Fibroblast of lung (primary cell): ENCODE results near the gene LSM7. TPM values are rescaled to one million over a fixed set of nuclear protein-coding genes. Genes with fewer than 3 reads are reported as not detected.
A peak's percentile ranks its signal among the peaks of the same experiment; 100 is the strongest.

ENCODE experiments used
- DNase-seq, 2 donors: peaks; one replicate each; pipeline versions ENCODE4 v3.0.0 to v3.0.0-alpha.2; 2010; ENCODE audit warnings: low read depth in 2 of 2
- H2AFZ ChIP-seq: 2 replicates; pipeline ENCODE4 v1.5.1; 2012; ENCODE audit warnings: low read length, control low read depth, inconsistent platforms
- H3K27ac ChIP-seq: 2 replicates; pipeline ENCODE4 v1.5.1; 2011; ENCODE audit warnings: low read length, control low read depth; ENCODE audit not compliant: insufficient read depth
- H3K27me3 ChIP-seq: 2 replicates; pipeline ENCODE4 v1.5.1; 2011; ENCODE audit warnings: mild to moderate bottlenecking, low read length; ENCODE audit not compliant: control insufficient read depth, insufficient read depth
- H3K36me3 ChIP-seq: 2 replicates; pipeline ENCODE4 v1.5.1; 2011; ENCODE audit warnings: low read length; ENCODE audit not compliant: control insufficient read depth, insufficient read depth
- H3K4me1 ChIP-seq: 2 replicates; pipeline ENCODE4 v1.5.1; 2011; ENCODE audit warnings: low read length; ENCODE audit not compliant: control insufficient read depth, insufficient read depth; ENCODE audit errors: extremely low read depth
- H3K4me2 ChIP-seq: 2 replicates; pipeline ENCODE4 v1.5.1; 2011; ENCODE audit warnings: low read length, control low read depth; ENCODE audit not compliant: insufficient read depth; ENCODE audit errors: extremely low read depth
- H3K4me3 ChIP-seq, 4 experiments: fragments of 200-600 bp in 1 of 4; sonication (generic) in 1 of 4; replicated peaks in 1 of 4; 2 replicates each; pipeline ENCODE4 v1.5.1; 2011 to 2016; ENCODE audit warnings: low read length in 4 of 4, low read depth in 3 of 4, mild to moderate bottlenecking in 3 of 4, control low read depth in 2 of 4, inconsistent platforms in 1 of 4, mixed read lengths in 1 of 4; ENCODE audit not compliant: insufficient read depth in 1 of 4; ENCODE audit errors: control extremely low read depth in 1 of 4
- H3K79me2 ChIP-seq: 2 replicates; pipeline ENCODE4 v1.5.1; 2012; ENCODE audit warnings: mild to moderate bottlenecking, low read length, inconsistent platforms; ENCODE audit not compliant: control insufficient read depth, insufficient read depth
- H3K9ac ChIP-seq: 2 replicates; pipeline ENCODE4 v1.5.1; 2011; ENCODE audit warnings: mild to moderate bottlenecking, low read length, control low read depth; ENCODE audit not compliant: insufficient read depth
- H3K9me3 ChIP-seq: 2 replicates; pipeline ENCODE4 v1.5.1; 2012; ENCODE audit warnings: low read depth, low read length; ENCODE audit not compliant: control insufficient read depth, insufficient read depth
- H4K20me1 ChIP-seq: 2 replicates; pipeline ENCODE4 v1.5.1; 2011; ENCODE audit warnings: low read length; ENCODE audit not compliant: control insufficient read depth, insufficient read depth; ENCODE audit errors: extremely low read depth
- CTCF ChIP-seq, 2 donors: IDR thresholded peaks in 1 of 2; conservative IDR thresholded peaks in 1 of 2; 1 replicate in 1 of 2; 2 replicates in 1 of 2; pipeline ENCODE4 v1.5.1; 2011 to 2012; ENCODE audit warnings: low read length in 2 of 2, control low read depth in 1 of 2, inconsistent platforms in 1 of 2, low read depth in 1 of 2, mild to moderate bottlenecking in 1 of 2
- EZH2 ChIP-seq: IDR thresholded peaks from 2 replicates; pipeline ENCODE4 v1.5.1; 2012; ENCODE audit warnings: low read length, control low read depth, mild to moderate bottlenecking; ENCODE audit errors: missing control alignments
- polyA plus RNA-seq, 2 donors: library from polyadenylated mRNA; depleted of rRNA in 1 of 2; stranded (reverse) in 1 of 2; unstranded in 1 of 2; fragments of >200 nt; gene quantifications; 2 replicates each; pipeline ENCODE4 v1.2.1, GENCODE V29; 2011 to 2012; ENCODE audit warnings: missing spikeins in 1 of 2
- total RNA-seq: library from RNA; depleted of rRNA; stranded (reverse); fragments of >200 nt; gene quantifications from 2 replicates; pipeline ENCODE4 v1.2.1, GENCODE V29; 2014

The LSM7 gene
- total and polyA plus RNA-seq, 2 donors (not counting 1 experiment from before 2014, with no cell fraction given): 43.1 to 182 TPM

- H3K9ac ChIP-seq: no peak overlapping the region
- peaks cover 3% of the 10 kb centered on the region for H3K36me3 ChIP-seq
- H3K79me2 ChIP-seq: no peaks in the 10 kb centered on the region
- no peak overlapping the region for H3K27ac ChIP-seq
- no peaks in the 10 kb centered on the region for H4K20me1 ChIP-seq
- no peaks in the 10 kb centered on the region for H3K4me1 ChIP-seq
- no peak for TF ChIP-seq CTCF (conservative IDR thresholded peaks at IDR 0.05 in 1 of 2, IDR thresholded peaks at IDR 0.05 in 1 of 2; ENCODE audit: low read depth in 1 of 2, low read length in 2 of 2)
- no peak overlapping the region for H3K4me2 ChIP-seq
- H2AFZ ChIP-seq: no peak overlapping the region
- H3K27me3 ChIP-seq: peaks cover 3% of the 10 kb centered on the region
- no peak for DNase-seq
- no peak overlapping the region for H3K4me3 ChIP-seq
- H3K9me3 ChIP-seq: no peaks in the 10 kb centered on the region
Observed at GRCh38 chr19:2317756-2318155, 10.6 kb downstream of the LSM7 start.

GRCh38 chr19:2317300-2317699, 11.1 kb downstream of the LSM7 start:
- no peak for TF ChIP-seq EZH2
- no peak for TF ChIP-seq CTCF (conservative IDR thresholded peaks at IDR 0.05 in 1 of 2, IDR thresholded peaks at IDR 0.05 in 1 of 2; ENCODE audit: low read depth in 1 of 2, low read length in 2 of 2)

GRCh38 chr19:2315818-2316353, 12.5 kb downstream of the LSM7 start:
- H4K20me1 ChIP-seq: no peaks in the 10 kb centered on the region
- TF ChIP-seq EZH2 (no peak), CTCF (conservative IDR thresholded peaks at IDR 0.05 in 1 of 2, IDR thresholded peaks at IDR 0.05 in 1 of 2; ENCODE audit: low read depth in 1 of 2, low read length in 2 of 2) (peak; percentile 60 to 68)
- peak; percentile 56 to 63 for DNase-seq
- H3K9me3 ChIP-seq: no peaks in the 10 kb centered on the region
- no peak overlapping the region for H3K27ac ChIP-seq
- H3K4me3 ChIP-seq: no peak overlapping the region
- peaks cover 3% of the 10 kb centered on the region for H3K27me3 ChIP-seq
- no peak overlapping the region for H3K4me2 ChIP-seq
- no peaks in the 10 kb centered on the region for H3K4me1 ChIP-seq
- no peaks in the 10 kb centered on the region for H3K79me2 ChIP-seq
- H2AFZ ChIP-seq: no peak overlapping the region
- H3K36me3 ChIP-seq: no peaks in the 10 kb centered on the region
- H3K9ac ChIP-seq: no peak overlapping the region

More at GRCh38 chr19:2317300-2317699, 11.1 kb downstream of the LSM7 start:
- no peak overlapping the region for H3K9ac ChIP-seq
- H3K79me2 ChIP-seq: no peaks in the 10 kb centered on the region
- DNase-seq: no peak
- no peaks in the 10 kb centered on the region for H4K20me1 ChIP-seq
- H3K4me3 ChIP-seq: no peak overlapping the region
- H3K27me3 ChIP-seq: peaks cover 3% of the 10 kb centered on the region
- no peaks in the 10 kb centered on the region for H3K9me3 ChIP-seq
- H3K4me2 ChIP-seq: no peak overlapping the region
- H3K27ac ChIP-seq: no peak overlapping the region
- H2AFZ ChIP-seq: no peak overlapping the region
- H3K4me1 ChIP-seq: no peaks in the 10 kb centered on the region
- H3K36me3 ChIP-seq: peaks cover 3% of the 10 kb centered on the region
